GM21526 (cell line): Measurements from ENCODE around the gene SSR1.
A peak's percentile ranks its signal among the peaks of the same experiment; 100 is the strongest.

Source experiments
- ATAC-seq: cut with Tn5 transposase; IDR thresholded peaks from one replicate; pipeline ENCODE4 v1.9.1; 2021; ENCODE audit warnings: moderate library complexity; ENCODE audit not compliant: unreplicated experiment, low FRiP score

The SSR1 gene

DNA sequence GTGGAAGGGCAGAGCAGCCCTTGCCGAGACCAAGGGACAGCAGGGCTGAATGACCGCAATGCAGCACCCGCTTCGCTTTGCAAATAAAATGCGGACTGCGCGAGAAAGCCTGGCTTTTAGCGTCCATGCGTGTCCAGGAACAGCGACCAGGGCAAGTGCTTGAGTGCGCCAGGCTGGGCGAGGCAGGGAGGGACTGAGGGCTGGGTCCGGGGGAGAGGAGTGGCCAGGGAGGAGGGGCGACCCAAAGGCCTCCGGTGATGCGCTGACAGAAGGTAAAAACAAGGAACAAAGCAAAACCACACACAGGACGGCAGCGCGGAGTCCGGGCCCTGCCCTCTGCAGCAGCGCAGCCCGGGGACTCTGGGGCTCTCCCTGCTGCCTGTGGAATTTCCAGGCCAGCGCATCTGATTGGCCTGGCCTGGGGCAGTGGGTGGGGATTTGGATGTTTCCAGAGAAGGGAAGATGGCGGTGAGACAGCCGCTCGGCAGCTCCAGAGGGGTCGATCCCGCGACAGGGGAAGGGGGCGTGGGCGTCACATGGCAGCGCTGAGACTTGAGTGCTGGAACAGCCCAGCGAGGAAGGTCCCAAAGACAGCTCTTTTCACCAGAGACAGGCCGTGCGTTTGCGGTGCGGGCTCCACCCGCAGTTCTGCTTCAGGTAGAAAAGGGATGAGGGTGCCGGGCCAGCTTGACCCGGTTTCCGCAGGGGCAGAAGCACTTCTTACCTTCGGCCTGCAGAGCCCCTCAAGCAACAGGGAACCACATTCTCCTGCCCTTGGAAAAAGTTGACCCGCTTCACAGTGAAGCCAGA is 51.8 kb downstream of the SSR1 start:
- ATAC-seq, result peak; percentile 43

DNA sequence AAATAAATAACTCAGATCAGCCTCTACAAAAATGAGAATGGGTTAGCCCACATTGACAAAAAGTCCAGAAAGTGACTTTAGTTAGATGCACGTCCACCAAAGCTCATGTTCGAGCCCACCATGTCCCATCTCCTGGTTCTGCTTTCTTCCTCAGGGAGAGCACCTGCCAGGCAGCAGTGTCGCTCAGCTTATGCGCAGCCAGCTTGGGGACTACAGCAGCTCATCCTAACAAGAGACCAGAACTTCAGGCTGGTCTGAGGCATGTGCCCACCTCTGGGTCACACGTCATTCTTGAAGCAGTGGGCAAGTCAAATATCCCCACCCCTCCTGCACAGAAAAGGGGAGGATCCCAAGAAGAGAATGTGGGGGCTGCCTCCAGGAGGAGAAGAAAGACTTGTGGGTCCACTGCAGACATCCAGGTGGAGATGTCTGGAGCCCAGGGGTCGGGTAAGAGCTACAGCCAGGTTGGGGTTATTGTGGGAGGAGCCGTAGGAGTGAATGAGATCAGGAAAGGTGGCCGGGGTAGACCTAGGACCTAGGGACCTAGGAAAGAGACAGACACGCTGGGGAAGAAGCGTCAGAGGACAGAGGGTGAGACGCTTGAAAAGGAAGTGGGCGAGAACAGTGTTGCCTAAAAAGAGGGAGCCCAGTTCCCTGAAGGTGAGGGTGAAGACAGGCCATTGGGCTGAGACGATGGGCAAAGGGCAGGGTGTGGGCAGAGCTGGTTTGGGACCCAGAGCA is 52.5 kb downstream of the SSR1 start:
- no peak for ATAC-seq

DNA sequence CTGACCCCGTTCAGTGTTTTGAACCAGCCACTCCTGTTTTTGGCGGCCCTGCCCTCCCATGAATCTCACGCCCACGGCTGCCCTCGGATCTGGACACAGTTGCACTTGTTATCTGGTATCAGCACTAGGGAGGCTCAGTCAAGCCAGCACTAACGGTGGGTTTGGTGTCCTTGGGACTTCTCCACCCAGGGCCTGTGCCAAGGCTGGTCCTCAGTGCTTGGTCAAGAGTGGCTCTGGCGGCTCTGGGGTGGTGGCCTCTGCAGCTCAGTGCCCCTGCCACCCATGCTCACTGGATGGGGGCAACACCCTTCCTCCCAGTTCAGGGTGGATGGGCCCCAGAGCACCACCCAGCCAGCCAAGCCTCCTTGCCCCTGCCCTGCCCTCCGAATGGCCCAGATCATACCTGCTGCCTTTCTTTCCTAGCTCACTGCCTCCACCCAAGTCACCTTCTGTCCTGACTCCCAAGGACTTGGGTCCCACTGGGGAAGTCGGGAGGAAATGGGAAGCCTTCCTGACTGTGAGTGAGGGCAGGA is 54.7 kb downstream of the SSR1 start:
- ATAC-seq, result no peak

DNA sequence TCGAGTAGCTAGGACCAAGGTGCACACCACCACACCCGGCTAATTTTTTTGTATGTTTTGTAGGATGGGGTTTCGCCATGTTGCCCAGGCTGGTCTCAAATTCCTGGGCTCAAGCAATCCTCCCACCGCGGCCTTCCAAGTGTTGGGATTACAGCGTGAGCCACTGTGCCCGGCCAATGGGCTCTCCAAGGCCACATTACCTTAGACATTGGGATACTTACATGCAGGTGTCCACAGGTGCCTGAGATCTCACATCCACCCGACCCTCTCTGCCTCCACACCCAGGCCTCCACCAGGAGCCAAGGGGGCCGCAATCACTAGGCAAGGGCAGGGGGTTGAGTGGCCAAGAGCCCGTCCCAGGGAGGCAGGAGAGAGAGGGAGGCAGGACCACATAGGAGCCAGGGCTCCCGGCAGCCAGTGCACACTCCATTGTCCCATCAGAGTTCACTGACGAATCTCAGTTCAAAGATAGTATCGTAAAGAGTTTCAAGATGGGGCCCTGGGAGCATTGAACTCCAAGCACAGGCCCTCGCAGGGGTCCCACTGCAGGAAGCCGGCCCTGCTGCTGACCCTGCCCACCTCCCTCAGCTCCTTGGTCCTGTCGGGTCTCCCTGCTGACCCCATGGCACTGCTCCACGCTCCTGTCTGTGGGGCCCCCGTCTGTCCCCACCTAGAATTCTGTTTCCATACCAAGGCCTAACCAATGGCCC is 55.3 kb downstream of the SSR1 start:
- no peak for ATAC-seq

DNA sequence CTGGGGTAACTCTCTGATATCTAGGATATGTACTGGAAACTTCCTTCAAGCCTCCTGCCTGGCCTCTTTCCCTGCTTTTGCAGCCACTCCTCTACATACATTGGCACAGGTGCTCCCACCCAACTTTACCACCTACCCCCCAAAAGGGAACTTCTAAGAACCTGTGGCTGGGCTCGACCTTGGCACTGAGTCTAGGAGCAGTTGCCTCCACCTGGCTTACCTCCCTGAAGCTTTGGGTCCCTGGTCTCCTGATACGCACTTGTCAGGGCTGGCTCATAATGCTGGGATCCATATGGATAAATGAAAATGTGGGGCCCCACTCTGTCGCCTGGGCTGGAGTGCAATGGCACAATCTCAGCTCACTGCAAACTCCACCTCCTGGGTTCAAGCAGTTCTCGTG is 56.2 kb downstream of the SSR1 start:
- ATAC-seq, result no peak

DNA sequence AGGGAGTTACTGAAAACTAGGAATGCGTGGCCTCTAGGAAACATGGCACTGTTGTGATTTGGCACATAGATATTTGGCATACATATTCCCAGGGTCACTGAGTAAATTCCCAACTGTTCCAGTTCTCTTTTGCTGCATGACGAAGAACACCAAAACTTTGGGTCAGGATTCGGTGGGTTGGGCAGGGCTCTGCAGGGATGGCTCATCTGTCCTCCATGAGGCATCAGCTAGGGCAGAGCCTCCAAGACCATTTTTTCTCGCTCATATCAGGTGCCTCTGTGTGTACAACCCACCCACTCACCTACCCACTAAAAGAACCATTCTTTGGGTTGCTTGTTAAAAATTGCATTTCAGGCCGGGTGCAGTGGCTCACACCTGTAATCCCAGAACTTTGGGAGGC is 57.1 kb downstream of the SSR1 start:
- no peak for ATAC-seq

DNA sequence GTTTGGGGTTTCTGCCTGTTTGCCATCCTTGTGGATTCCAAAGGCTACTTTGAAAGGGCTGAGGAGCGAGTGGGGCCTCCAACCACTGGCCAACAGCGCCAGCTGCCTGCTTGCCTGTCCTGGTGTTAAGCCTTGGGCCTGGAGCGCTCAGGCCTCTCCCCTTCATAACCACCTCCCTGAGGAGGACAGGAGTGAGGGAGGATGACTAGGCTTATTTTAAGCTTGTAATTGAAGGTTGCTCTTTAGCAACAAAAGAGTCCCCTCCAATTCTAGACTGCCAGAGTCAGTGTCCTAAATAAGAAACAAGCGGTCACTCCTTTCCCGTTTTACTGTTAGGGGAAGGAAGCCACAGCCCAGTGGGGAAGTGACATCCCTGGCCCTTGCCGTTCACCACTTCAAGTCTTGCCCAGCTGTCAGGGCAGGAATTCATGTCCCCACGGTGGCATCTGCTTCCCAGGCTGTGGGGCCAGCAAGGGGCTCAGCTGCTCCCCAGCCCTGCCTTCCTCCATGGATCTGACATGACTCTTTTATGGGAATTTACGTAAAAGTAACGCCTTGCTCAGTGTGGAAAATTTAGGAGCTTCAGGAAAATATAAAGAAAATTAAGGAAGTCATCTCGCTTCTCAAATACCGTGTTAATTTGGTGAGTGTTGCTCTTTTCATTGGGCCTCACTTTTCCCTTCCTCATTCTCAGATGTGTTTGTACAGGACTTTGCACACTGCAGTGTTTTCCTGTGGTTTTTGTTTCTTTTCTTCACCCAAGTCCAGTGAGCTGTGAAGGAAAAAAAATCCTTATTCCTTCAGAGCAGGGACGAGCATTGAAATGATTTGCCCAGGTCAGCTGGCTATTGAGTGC is 57.8 kb downstream of the SSR1 start:
- ATAC-seq, result no peak

DNA sequence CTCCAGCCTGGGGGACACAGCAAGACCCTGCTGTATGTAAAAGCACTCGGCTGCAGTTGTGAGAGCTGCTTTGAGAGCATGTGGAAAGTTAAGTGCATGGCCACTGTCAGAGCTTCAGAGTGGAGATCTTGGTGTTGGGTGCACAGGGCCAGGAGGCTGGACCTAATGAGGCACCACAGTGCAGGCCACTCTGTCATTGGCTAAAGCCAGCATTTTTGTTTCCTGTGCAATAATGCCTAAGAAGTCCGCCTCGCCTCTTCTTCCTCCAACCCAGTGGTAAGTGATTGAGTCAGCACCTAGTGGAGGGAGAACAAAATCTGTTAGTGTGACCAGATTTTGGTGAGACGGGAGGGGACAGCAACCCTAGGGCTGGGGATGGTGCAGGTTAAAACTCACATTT is 60.6 kb downstream of the SSR1 start:
- no peak for ATAC-seq

DNA sequence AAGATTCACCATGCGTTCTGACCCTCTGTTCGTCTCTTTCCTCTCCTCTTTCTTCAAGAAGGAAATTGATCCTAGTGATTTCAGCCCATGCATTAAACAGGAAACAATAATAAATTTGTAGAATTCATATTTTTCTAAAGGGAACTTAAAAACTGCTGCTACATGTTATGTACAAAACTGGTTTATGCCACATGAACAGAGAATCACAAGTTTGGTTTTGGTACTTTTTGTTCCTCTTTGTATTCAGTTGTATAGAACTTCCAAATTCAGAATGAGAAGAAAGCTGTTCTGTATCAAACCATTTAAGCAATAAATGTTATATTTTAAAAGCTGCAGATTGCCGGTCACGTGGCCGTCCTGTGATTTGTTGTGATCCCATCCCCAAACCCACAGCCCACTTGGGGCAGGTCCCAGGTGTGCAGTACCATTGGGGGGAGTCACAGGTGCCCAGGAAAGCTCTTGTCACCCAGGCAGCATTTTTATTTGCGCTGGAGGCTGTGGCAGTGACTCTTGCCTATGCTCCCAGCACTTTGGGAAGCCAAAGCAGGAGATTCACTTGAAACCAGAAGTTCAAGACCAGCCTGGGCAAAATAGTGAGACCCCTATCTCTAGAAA is 61.2 kb downstream of the SSR1 start:
- no peak for ATAC-seq

DNA sequence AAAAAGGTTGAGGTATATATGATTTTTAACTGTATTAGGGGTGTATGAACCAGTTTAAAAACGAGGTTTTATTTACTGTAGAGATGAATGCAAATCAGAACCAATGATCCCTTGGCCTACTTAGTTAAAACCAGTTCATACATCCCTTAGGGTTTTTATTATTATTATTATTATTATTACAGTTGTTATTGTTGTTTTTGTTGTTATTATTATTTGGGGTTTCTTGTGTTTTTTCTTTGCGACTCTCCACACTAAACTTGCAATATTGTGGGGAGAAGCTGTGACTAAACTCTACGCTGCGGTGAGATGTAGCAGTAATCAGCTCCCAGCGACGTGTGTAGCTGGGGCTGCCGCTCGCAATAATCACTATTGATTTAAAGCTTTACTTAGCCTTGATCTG is 62.2 kb downstream of the SSR1 start:
- no peak for ATAC-seq

DNA sequence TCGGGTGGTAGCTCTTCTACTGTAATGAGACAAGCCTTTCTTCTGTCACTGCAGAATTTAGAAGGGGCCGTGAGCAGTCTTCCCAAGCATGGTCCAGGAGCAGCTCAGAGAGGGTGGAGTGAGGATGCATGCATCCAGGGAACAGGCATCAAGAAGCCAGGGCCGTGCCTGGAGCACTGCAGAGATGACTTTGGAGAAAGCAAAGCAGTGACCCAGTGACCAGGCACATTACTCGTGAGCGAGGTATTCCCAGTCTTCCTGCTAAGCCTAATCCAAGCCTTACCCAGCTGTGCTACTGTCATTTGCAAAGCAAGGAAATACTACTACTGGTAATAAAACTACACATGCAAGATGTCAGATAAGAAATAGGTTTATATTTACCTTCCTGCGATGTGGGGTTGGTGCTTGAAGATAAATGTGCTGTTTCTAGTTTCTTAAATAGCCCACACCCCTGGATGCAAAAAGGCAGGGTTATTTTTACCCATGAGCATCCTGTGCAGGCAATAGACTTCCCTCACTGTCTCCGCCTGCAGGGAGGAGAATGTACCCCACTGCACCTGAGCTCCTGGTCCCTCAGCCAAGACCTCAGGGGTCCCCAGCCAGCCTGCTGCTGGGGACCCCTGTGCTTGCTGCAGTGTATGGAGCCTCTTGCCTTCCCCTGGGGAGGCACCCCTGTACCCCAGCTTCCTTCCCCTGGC is 62.9 kb downstream of the SSR1 start:
- ATAC-seq, result no peak

DNA sequence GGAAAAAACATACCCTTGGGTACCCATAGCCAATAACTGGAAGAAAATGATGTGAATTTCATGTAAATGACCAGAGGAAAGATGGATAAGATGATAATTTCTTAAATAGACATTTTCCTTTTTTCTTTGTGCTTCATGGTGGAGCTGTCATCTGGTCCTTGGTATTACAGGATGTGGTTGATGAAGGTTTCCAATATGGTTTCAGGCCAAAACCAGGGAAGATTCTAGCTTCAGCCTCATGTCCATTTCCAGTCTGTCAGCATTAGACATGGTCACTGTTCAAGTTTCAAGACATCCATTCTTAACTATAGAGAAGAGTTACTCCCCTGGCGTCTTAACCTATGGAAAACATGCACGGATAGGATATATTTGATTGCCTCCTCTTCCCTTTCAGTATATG is 63.6 kb downstream of the SSR1 start:
- ATAC-seq, result no peak

DNA sequence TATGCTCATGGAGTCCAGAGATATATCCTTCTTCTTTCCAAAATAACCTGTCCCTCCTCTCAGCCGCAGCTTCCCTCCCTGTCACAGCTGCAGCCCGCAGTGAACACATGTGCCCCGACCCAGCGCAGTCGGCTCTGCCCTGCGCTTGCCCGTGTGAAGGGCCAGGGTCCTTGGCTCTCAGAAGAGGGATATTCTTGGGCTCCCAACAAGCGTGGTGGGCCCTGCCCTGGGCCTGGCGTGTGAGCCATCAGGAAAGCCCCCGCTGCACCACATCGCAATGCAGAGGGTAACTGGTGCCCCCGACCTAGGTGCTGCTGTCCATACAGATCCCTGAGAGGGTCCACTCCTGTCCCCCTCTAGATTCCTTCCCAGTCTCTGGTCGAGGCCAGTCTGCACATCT is 65.2 kb downstream of the SSR1 start:
- ATAC-seq, result no peak

DNA sequence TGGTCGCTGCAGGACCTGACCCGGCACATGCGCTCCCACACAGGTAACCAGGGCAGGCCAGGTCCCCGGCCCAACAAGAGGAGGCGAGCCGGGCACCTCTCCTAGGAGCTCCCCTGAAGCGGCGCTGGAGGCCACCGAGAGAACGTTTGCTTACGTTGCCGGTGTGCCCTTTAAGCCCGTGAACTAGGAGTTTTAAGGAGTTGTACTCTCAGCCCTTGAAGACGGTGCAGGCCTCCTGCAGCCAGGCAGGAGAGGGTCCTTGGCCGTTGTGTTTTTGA is 65.9 kb downstream of the SSR1 start:
- ATAC-seq, result no peak

DNA sequence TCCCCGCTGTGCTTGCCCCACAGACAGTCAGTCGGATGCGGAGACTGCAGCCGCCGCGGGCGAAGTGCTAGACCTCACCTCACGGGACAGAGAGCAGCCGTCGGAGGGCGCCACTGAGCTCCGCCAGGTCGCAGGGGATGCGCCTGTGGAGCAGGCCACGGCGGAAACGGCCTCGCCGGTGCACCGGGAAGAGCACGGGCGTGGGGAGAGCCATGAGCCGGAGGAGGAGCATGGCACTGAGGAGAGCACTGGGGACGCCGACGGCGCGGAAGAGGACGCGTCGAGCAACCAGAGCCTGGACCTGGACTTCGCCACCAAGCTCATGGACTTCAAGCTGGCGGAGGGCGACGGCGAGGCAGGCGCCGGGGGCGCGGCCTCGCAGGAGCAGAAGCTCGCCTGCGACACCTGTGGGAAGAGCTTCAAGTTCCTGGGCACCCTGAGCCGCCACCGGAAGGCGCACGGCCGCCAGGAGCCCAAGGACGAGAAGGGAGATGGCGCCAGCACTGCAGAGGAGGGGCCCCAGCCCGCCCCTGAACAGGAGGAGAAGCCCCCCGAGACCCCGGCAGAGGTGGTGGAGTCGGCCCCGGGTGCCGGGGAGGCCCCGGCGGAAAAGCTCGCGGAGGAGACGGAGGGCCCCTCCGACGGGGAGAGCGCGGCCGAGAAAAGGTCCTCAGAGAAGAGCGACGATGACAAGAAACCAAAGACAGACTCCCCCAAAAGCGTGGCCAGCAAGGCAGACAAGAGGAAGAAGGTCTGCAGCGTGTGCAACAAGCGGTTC is 66.4 kb downstream of the SSR1 start:
- no peak for ATAC-seq

DNA sequence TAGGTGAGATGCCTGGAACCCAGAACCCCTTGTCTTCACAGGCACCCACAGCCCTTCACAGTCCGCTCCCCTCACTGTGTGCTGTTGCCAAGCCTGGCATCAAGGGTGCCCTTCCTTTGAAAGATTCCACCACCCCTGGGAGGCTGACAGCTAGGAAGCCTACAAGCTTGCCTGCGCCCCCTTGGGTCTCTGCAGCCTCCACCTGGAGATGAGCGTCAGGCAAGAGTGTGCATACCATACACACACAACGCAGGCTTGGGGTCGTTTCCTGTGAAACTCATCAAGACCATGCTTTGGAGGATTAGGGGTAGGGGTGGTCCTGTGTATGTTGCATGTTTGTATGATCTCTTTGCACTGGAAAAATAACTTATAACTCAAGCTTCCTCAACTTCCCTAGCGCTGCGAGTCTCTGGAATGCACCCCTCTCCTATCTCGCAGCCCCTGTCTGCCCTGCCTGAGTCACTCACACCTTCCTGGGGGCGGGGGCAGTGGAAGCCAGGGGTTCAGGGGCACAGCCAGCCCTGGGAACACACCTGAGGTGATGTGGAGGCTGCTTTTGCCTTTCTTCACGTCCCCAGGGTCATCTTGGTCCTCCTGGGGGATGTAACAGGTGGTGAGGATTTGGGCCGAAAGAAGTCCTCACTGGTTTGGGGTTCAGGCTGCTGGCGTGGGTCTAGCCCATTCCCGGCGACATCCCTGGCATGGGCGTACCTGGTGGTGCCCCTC is 67.2 kb downstream of the SSR1 start:
- no peak for ATAC-seq

DNA sequence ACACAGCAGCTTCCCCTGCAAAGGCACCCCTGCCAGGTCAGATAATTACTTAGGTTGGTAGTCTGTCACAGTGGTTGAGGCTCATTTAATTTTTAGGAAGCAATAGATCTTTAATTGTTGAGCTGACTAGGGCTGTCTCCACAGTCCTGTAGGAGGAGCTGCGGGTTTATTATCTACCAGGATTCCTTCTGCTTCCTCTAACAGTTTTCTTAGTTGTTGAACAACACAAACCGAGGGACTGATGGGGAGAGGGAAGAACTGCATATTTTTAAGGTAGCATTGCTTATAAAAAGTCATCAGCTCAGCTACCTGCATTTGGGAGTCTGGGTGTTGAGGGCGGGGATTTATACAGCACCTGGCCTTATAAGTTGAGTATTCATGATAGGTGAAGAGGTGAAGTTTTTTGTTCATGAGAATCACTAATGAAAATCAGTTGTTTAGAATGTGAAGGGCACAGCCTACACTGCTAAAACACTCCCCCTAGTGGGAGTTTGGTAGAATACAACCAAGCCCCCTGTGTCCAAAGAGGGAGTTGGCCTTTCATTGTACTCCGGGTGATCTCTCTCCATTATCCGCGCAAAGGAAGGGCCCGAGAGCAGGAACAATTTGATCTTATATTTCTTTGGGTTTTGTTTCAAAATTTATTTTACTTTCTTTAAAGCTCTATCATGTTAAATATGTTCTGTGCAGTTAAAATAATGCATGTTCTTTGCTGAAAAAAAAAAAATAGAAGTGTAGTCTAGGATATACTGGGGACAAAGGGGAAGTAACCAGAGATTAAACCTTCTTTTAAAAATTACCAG is 69.6 kb downstream of the SSR1 start:
- peak; percentile 52 for ATAC-seq
